Esophagus squamous epithelium (tissue), 5 donors: ENCODE measurements around the gene C1QTNF1. TPM values are rescaled to one million over a fixed set of nuclear protein-coding genes. Genes with fewer than 3 reads are reported as not detected.

Experiments used
- DNase-seq: peaks from one replicate; lab custom pipeline; 2025; lab: John Stamatoyannopoulos, UW
- H3K27ac ChIP-seq, 4 donors: fragments of 200-600 bp; sonication (generic); one replicate each; pipeline ENCODE4 v1.5.1; 2016 to 2019; ENCODE audit warnings: mild to moderate bottlenecking in 1 of 4
- H3K27me3 ChIP-seq, 4 donors: fragments of 200-600 bp; sonication (generic); 1 replicate in 3 of 4; 2 replicates in 1 of 4; pipeline versions ENCODE4 v1.5.1 to v1.6.0; 2017 to 2021; ENCODE audit warnings: antibody characterized with exemption in 1 of 4
- H3K36me3 ChIP-seq, 3 donors: fragments of 200-600 bp; sonication (generic); one replicate each; pipeline ENCODE4 v1.5.1; 2016 to 2019
- H3K4me1 ChIP-seq, 3 donors: fragments of 200-600 bp; sonication (generic); one replicate each; pipeline ENCODE4 v1.5.1; 2017 to 2019
- H3K4me3 ChIP-seq, 4 donors: fragments of 200-600 bp; sonication (generic); 1 replicate in 3 of 4; 2 replicates in 1 of 4; pipeline ENCODE4 v1.5.1; 2016 to 2019; ENCODE audit warnings: mild to moderate bottlenecking in 2 of 4, moderate library complexity in 1 of 4
- H3K9me3 ChIP-seq, 3 donors: fragments of 200-600 bp; sonication (generic); one replicate each; pipeline ENCODE4 v1.5.1; 2016 to 2019
- CTCF ChIP-seq, 6 experiments: fragments of 450-650 bp in 4 of 6; fragments of 200-600 bp in 2 of 6; sonication (generic) in 2 of 6; IDR thresholded peaks; one replicate each; pipeline ENCODE4 v1.5.1; 2016 to 2019; ENCODE audit warnings: antibody characterized with exemption in 6 of 6, mild to moderate bottlenecking in 4 of 6, moderate library complexity in 4 of 6
- POLR2A ChIP-seq, 4 donors: fragments of 450-650 bp; IDR thresholded peaks; one replicate each; pipeline ENCODE4 v1.6.1; 2017; ENCODE audit warnings: antibody characterized with exemption in 4 of 4, mild to moderate bottlenecking in 4 of 4, moderate library complexity in 3 of 4
- WGBS, 2 donors: methylation state at CpG; one replicate each; pipeline ENCODE4 v1.1.5; 2018; 5-methylcytosine and 5-hydroxymethylcytosine counted together
- intact Hi-C: fragments of 100-400 bp; cut with DNase I; formaldehyde crosslinking; loops from one replicate; pipeline ENCODE4 v1.15.0; 2022
- total RNA-seq, 4 donors: library from RNA; depleted of rRNA; stranded (reverse); fragments of >200 nt; gene quantifications; one replicate each; pipeline ENCODE4 v1.1.0, GENCODE V29; 2016
- donor health status: DM: yes; HTN: yes; CAD: no.

C1QTNF1 gene
- total RNA-seq, 4 donors from 2014 or later: 2.7 to 20.4 (median 6.8) TPM

GRCh38 chr17:78996781-78997201, 27.2 kb upstream of the C1QTNF1 start:
- 87 to 90% methylated on average over 10 to 16 of the region's 16 CpGs for WGBS, 2 donors
- peaks cover 25 to 99% (median 26%) of the 10 kb centered on the region in 3 donors for H3K36me3 ChIP-seq
- TF ChIP-seq CTCF (IDR thresholded peaks at IDR 0.05): no peak
- H3K9me3 ChIP-seq: no peaks in the 10 kb centered on the region
- intact Hi-C loops: no loop called here
- no peak overlapping the region for H3K4me3 ChIP-seq
- DNase-seq: no peak
- peak overlapping the region; percentile 11 to 76 (median 46) for H3K27ac ChIP-seq
- H3K27me3 ChIP-seq: no peaks in the 10 kb centered on the region
- H3K4me1 ChIP-seq: peaks cover 14 to 49% (median 29%) of the 10 kb centered on the region in 3 donors

- Histone ChIP-seq H3K27ac (peak overlapping the region in 3 of 4 donors; percentile 2 to 66 (median 40)), H3K36me3 (peaks cover 21 to 97% (median 21%) of the 10 kb centered on the region in 3 donors), H3K4me1 (peaks cover 14 to 49% (median 29%) of the 10 kb centered on the region in 3 donors), H3K27me3 (no peaks in the 10 kb centered on the region), H3K4me3 (no peak overlapping the region), H3K9me3 (no peaks in the 10 kb centered on the region)
- no peak for TF ChIP-seq CTCF (IDR thresholded peaks at IDR 0.05)
- WGBS, 2 donors: 59 to 90% methylated on average over 13 to 19 of the region's 27 CpGs
- no peak for DNase-seq
- intact Hi-C loops: no loop called here
Measured at GRCh38 chr17:78997231-78997741, 26.7 kb upstream of the C1QTNF1 start.

- H3K4me1 ChIP-seq: peaks cover 14 to 45% (median 29%) of the 10 kb centered on the region in 3 donors
- 49 to 50% methylated on average over 4 to 6 of the region's 6 CpGs for WGBS, 2 donors
- H3K9me3 ChIP-seq: no peaks in the 10 kb centered on the region
- no peak for DNase-seq
- intact Hi-C loops: no loop called here
- H3K27ac ChIP-seq: peak overlapping the region in 3 of 4 donors; percentile 40 to 67 (median 66)
- no peak overlapping the region for H3K4me3 ChIP-seq
- H3K27me3 ChIP-seq: no peaks in the 10 kb centered on the region
- H3K36me3 ChIP-seq: peaks cover 20 to 97% (median 20%) of the 10 kb centered on the region in 3 donors
- TF ChIP-seq CTCF (IDR thresholded peaks at IDR 0.05): no peak
- TF ChIP-seq POLR2A (IDR thresholded peaks at IDR 0.05): no peak
Measured at GRCh38 chr17:78997881-78998280, 26.1 kb upstream of the C1QTNF1 start.

- Histone ChIP-seq H3K9me3 (no peaks in the 10 kb centered on the region), H3K4me3 (no peak overlapping the region), H3K27me3 (no peaks in the 10 kb centered on the region), H3K36me3 (peaks cover 20 to 97% (median 20%) of the 10 kb centered on the region in 3 donors), H3K27ac (peak overlapping the region in 3 of 4 donors; percentile 45 to 67 (median 66)), H3K4me1 (peaks cover 14 to 39% (median 29%) of the 10 kb centered on the region in 3 donors)
- 54 to 80% methylated on average over 3 to 12 of the region's 28 CpGs for WGBS, 2 donors
- intact Hi-C loops: no loop called here
- DNase-seq: no peak
- peak in 1 of 6 experiments; percentile 18 for TF ChIP-seq CTCF (IDR thresholded peaks at IDR 0.05)
- no peak for TF ChIP-seq POLR2A (IDR thresholded peaks at IDR 0.05)
Measured at GRCh38 chr17:78998311-78999055, 25.5 kb upstream of the C1QTNF1 start.
